GM12801 (cell line): ENCODE data around the gene KYAT1.

Source experiments
- CTCF ChIP-seq: IDR thresholded peaks from one replicate; pipeline ENCODE4 v1.5.1; 2011; ENCODE audit warnings: control low read depth; ENCODE audit not compliant: insufficient read length; ENCODE audit errors: extremely low read depth

The KYAT1 gene

GRCh38 chr9:128823362-128823902, 58.3 kb downstream of the KYAT1 start:
- no peak for TF ChIP-seq CTCF

DNA sequence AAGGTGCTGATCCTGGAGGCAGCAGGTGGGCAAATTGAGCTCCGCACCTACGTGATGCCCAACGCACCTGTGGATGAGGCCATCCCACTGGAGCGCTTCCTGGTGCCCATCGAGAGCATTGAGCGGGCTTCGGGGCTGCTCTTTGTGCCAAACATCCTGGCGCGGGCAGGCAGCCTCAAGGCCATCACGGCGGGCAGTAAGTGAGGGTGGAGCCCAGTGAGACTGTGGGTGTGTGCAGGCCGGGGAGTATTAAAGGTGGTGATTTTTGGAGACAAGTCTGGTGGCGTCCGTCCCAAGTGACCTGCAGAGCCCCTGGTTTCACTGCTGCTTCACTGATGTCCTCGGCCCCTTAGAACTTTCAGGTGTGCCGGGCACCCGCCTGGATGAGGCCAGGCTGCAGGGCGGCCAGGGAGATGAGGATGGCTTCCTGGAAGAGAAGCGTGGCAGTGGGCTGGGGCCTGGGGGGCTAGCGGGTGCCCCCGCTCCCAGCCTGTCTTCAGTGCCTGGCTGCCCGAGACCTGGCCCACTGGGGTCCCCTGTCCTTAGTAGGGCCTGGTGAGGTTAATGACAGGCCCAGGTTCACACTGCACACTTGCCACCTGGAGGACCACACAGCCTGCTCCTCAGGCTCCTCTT, 59.2 kb downstream of the KYAT1 start:
- no peak for TF ChIP-seq CTCF

DNA sequence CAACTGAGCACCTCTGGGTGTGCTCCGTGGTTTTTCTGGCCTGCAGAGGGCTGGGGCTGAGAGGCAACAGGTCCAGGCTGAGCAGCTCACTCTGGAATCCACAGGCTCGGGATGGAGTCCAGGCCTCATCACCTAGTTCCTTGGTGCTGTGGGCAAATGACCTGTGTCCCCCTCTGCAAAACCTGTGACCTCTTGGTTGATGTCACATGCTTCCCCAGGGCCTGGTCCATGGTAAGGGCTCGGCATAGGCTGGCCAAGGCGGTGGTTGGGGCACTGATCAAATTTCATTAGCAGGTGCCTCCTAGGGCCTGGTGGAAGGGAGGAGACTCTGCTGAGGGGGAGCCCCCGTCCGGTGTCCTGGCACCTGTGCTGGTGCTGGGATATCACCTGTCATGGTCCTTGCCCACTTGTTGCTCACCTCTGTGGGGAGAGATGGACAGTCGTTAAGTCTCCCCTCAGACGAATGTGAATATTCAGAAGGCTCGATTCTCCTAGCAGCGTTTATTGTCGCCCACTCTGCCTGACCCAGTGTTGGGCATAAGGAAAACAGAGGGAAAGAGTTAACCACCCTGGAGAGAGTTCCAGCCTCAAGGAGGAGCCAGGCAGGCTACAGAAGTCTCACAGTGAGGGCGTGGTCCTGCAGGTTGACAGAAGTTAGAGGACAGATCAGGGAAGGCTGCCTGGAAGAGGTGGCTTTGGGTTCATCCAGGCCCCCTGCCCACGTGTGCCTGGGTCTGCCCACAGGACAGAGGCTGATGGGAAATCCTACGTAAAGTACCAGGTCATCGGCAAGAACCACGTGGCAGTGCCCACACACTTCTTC, 60.0 kb downstream of the KYAT1 start:
- TF ChIP-seq CTCF: no peak

- TF ChIP-seq CTCF: no peak
Observed at GRCh38 chr9:128820665-128821583, 60.8 kb downstream of the KYAT1 start.

DNA sequence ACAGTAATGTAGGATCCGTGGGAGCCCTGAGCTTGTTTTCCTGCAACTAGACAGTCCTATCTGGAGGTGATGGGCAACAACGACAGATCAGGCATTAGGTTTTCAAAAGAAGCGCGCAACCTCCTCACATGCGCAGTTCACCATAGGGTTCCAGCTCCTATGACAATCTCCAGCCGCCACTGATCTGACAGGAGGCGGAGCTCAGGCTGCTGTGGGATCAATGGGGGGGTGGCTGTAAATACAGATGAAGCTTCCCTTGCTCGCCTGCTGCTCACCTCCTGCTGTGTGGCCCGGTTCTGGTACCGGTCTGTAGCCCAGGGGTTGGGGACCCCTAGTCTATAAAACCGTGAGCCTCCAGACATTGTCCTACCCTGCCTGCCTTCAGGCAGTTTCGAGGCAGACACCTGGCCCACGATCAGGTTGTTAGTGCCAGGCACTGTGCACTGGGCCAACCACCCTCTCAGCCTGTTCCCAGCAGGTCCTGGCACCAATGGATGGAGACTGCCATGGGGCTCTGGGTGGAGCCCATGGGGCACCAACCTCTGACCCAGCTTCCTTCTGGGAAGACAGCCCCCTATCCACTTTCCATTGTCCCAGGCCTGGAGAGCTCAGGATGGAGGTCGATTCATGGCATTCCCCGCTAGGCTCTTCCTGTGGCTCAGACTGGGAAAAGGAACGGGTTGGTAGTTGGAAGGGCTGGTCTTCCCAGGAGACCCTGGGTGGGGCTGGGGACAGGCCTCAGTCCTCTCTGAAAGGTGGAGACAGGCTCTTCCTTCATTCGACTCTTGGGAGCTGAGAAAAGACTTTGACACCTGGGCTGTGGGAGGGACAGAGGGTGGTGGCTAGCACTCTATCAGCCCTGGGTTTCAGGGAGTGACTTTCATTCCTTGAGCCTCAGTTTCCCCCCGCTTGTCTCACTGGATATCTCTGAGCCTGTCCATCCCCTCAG, 61.8 kb downstream of the KYAT1 start:
- TF ChIP-seq CTCF: no peak

DNA sequence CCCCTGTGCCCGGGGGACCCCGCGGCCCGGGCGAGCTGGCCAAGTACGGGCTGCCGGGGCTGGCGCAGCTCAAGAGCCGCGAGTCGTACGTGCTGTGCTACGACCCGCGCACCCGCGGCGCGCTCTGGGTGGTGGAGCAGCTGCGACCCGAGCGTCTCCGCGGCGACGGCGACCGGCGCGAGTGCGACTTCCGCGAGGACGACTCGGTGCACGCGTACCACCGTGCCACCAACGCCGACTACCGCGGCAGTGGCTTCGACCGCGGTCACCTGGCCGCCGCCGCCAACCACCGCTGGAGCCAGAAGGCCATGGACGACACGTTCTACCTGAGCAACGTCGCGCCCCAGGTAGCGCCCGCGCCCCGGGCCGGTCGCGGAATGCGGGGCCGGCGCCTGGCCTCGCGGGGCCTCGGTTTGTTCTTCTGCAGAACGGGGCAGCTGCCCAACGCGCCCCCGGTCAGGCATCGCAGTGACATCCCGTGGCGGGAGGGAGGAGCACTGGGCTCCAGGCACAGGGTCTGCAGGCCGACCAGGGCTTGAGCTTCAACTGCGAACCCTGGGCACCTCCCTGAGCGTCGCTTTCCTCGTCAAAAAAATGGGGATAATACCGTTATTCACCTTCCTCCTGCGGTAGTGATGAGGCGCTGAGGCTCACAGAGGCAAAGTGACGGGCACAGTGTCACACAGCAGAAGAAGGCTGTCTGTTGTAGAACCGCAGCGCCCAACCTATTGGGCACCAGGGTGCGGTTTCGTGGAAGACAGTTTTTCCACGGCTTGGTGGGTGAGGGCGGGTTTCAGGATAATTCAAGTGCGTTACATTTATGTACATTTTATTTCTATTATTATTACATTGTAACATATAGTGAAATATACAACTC, 62.7 kb downstream of the KYAT1 start:
- TF ChIP-seq CTCF: no peak
